ENCODE data around the gene ZNF446. TPM values are rescaled to one million over a fixed set of nuclear protein-coding genes. Genes with fewer than 3 reads are reported as not detected.

Gene ZNF446
- total RNA-seq, 2 donors from 2014 or later, result 7.9 to 10.0 TPM

- DNase-seq (ENCODE audit: low spot score), result no peak
- peak overlapping the region; percentile 60 to 76 for H3K27ac ChIP-seq
- H3K36me3 ChIP-seq, result peaks cover 19% of the 10 kb centered on the region
- peaks cover 0 to 32% of the 10 kb centered on the region in 2 donors for H3K4me1 ChIP-seq
- no peak for TF ChIP-seq CTCF (IDR thresholded peaks at IDR 0.05)
- no peaks in the 10 kb centered on the region for H3K27me3 ChIP-seq
- no peaks in the 10 kb centered on the region for H3K9me3 ChIP-seq
- no peak overlapping the region for H3K4me3 ChIP-seq
Measured at GRCh38 chr19:58513213-58513693, 37.1 kb downstream of the ZNF446 start.

- no peaks in the 10 kb centered on the region for H3K27me3 ChIP-seq
- H3K27ac ChIP-seq, result peak overlapping the region; percentile 60 to 76
- peak overlapping the region; percentile 35 to 51 for H3K4me3 ChIP-seq
- peaks cover 0 to 39% of the 10 kb centered on the region in 2 donors for H3K4me1 ChIP-seq
- peak; percentile 77 for DNase-seq (ENCODE audit: low spot score)
- peak; percentile 81 to 94 for TF ChIP-seq CTCF (IDR thresholded peaks at IDR 0.05)
- H3K36me3 ChIP-seq, result peaks cover 19% of the 10 kb centered on the region
- H3K9me3 ChIP-seq, result no peaks in the 10 kb centered on the region
Measured at GRCh38 chr19:58513694-58514563, 37.8 kb downstream of the ZNF446 start.

- Histone ChIP-seq H3K36me3 (peaks cover 19% of the 10 kb centered on the region), H3K4me1 (peaks cover 0 to 41% of the 10 kb centered on the region in 2 donors), H3K9me3 (no peaks in the 10 kb centered on the region), H3K4me3 (peak overlapping the region in 1 of 2 donors; percentile 51), H3K27me3 (no peaks in the 10 kb centered on the region), H3K27ac (peak overlapping the region in 1 of 2 donors; percentile 76)
- DNase-seq (ENCODE audit: low spot score), result no peak
- no peak for TF ChIP-seq CTCF (IDR thresholded peaks at IDR 0.05)
Measured at GRCh38 chr19:58514564-58515022, 38.4 kb downstream of the ZNF446 start.

- no peak overlapping the region for H3K4me3 ChIP-seq
- H3K9me3 ChIP-seq, result no peaks in the 10 kb centered on the region
- H3K27me3 ChIP-seq, result no peaks in the 10 kb centered on the region
- no peak for DNase-seq (ENCODE audit: low spot score)
- peaks cover 19% of the 10 kb centered on the region for H3K36me3 ChIP-seq
- H3K27ac ChIP-seq, result no peak overlapping the region
- peaks cover 0 to 42% of the 10 kb centered on the region in 2 donors for H3K4me1 ChIP-seq
- TF ChIP-seq CTCF (IDR thresholded peaks at IDR 0.05), result no peak
Measured at GRCh38 chr19:58515259-58515658, 39.1 kb downstream of the ZNF446 start.

- Histone ChIP-seq H3K27ac (no peak overlapping the region), H3K4me1 (peaks cover 0 to 48% of the 10 kb centered on the region in 2 donors), H3K4me3 (no peak overlapping the region), H3K36me3 (peaks cover 19% of the 10 kb centered on the region), H3K9me3 (no peaks in the 10 kb centered on the region), H3K27me3 (no peaks in the 10 kb centered on the region)
- TF ChIP-seq CTCF (IDR thresholded peaks at IDR 0.05), result no peak
- DNase-seq (ENCODE audit: low spot score), result no peak
Measured at GRCh38 chr19:58516246-58516836, 40.2 kb downstream of the ZNF446 start.

All from right atrium auricular region (tissue), 2 donors.